A673 (cell line): ENCODE measurements around the gene PNLDC1.

Source experiments
- EZH2 ChIP-seq: fragments of 200-600 bp; sonication (generic); IDR thresholded peaks from 2 replicates; pipeline ENCODE4 v1.6.1; 2017; ENCODE audit warnings: borderline replicate concordance, low read depth, mild to moderate bottlenecking, mixed read lengths, antibody characterized with exemption, low read length; ENCODE audit not compliant: poor library complexity, severe bottlenecking
- TF ChIP-seq, protein P1 (sequence below): fragments of 300-800, 200-600 bp; sonication (generic); conservative IDR thresholded peaks from 2 replicates; pipeline ENCODE4 v1.5.1; 2017; ENCODE audit warnings: low read depth, mild to moderate bottlenecking, antibody characterized with exemption, low read length, moderate library complexity, mixed read lengths

DNA sequence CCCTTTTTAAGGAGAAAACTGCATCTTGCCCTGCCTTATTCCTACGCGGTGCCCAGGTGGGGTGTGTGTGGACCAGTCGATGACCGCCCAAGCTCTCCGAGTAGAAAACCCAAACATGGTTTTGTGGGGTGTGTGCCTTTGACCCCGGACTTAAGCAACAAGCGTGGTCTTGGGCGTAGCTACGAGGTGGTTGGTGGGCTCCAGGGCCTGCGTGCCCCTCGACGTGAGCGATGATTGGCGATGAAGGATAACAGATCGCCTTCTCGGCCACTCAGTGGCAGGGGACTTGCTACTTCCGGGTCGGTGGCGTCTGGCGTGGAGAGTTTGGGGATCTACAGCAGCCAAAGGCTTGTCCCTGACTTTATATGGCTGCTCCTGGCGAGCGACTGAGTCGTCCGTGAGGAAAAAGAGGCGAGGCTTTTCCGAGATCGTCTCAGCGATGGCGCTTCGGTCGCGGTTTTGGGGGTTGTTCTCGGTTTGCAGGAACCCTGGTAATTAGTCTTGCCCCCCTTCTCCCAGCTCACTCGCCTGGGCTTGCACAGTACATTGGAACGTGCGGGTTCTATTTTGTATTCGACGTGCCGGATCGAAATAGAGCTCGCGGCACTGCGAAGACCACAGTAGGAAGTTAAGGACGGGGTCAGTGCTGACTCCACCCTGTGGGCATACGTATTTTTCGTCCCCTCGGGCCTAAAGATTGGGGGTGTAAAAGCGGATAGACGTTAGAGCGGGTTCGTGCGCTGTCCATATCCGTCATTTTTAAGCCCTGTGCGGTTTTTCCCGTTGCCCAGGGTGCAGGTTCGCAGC, 9.7 kb upstream of the PNLDC1 start, which contains the start of gene MRPL18:
- TF ChIP-seq EZH2, result no peak
- TF ChIP-seq, protein P1, sequence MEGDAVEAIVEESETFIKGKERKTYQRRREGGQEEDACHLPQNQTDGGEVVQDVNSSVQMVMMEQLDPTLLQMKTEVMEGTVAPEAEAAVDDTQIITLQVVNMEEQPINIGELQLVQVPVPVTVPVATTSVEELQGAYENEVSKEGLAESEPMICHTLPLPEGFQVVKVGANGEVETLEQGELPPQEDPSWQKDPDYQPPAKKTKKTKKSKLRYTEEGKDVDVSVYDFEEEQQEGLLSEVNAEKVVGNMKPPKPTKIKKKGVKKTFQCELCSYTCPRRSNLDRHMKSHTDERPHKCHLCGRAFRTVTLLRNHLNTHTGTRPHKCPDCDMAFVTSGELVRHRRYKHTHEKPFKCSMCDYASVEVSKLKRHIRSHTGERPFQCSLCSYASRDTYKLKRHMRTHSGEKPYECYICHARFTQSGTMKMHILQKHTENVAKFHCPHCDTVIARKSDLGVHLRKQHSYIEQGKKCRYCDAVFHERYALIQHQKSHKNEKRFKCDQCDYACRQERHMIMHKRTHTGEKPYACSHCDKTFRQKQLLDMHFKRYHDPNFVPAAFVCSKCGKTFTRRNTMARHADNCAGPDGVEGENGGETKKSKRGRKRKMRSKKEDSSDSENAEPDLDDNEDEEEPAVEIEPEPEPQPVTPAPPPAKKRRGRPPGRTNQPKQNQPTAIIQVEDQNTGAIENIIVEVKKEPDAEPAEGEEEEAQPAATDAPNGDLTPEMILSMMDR, result no peak
